K562 (cell line): ENCODE results near the gene POTEG.
"Not testable (repeated sequence)": the region's sequence is repeated elsewhere in the genome, so short reads cannot be mapped to it uniquely, and the experiment has no call there.

Source experiments
- ZBTB2 ChIP-seq: fragments of 450-650 bp; IDR thresholded peaks from 2 replicates; pipeline ENCODE4 v1.6.1; 2016; ENCODE audit warnings: antibody characterized with exemption
- TF ChIP-seq, protein P1 (sequence below): sonication (generic); formaldehyde crosslinking; IDR thresholded peaks from 2 replicates; pipeline ENCODE4 v1.9.0; 2022; ENCODE audit warnings: mild to moderate bottlenecking, missing genetic modification reagents

GRCh38 chr14:19386996-19387395, 47.1 kb downstream of the POTEG start:
- TF ChIP-seq, protein P1, sequence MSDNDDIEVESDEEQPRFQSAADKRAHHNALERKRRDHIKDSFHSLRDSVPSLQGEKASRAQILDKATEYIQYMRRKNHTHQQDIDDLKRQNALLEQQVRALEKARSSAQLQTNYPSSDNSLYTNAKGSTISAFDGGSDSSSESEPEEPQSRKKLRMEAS (CRISPR knock-in tag): not testable (repeated sequence)
- not testable (repeated sequence) for TF ChIP-seq ZBTB2
